OCI-LY7 (cell line): ENCODE data around the gene ZNF277. TPM values are rescaled to one million over a fixed set of nuclear protein-coding genes. Genes with fewer than 3 reads are reported as not detected.

Experiments
- BruUV-seq: library from RNA; stranded (reverse); fragments of 400-500 nt; replicated peaks from 2 replicates; lab custom pipeline; 2021; lab: Mats Ljungman, UMichigan
- CTCF ChIA-PET: fragments of 300-600 bp; sonication (Branson Sonifier 250); formaldehyde crosslinking; loops from one replicate; lab custom pipeline; 2022; ENCODE audit warnings: antibody characterized with exemption; ENCODE audit not compliant: unreplicated experiment; lab: Charles Lee
- POLR2A ChIA-PET: fragments of 300-600 bp; sonication (Branson Sonifier 250); formaldehyde crosslinking; loops from one replicate; lab custom pipeline; 2022; ENCODE audit warnings: antibody characterized with exemption; lab: Charles Lee
- DNase-seq: peaks from one replicate; pipeline ENCODE4 v3.0.0-alpha.2; 2015; ENCODE audit warnings: low spot score
- H2AFZ ChIP-seq: fragments of 200-600 bp; sonication (generic), shearing (Covaris generic); 2 replicates; pipeline ENCODE4 v1.6.1; 2014; ENCODE audit warnings: mild to moderate bottlenecking, antibody characterized with exemption, low read length, moderate library complexity
- H3K27ac ChIP-seq: fragments of 200-600 bp; sonication (generic); 2 replicates; pipeline ENCODE4 v1.5.1; 2014; ENCODE audit warnings: mixed run types, low read depth, mild to moderate bottlenecking, moderate library complexity, low read length, inconsistent platforms; ENCODE audit not compliant: poor library complexity, severe bottlenecking
- H3K36me3 ChIP-seq: fragments of 200-600 bp; sonication (generic); 2 replicates; pipeline ENCODE4 v1.6.1; 2014; ENCODE audit warnings: mild to moderate bottlenecking, antibody characterized with exemption, low read length, moderate library complexity, mixed read lengths; ENCODE audit not compliant: insufficient read depth
- H3K4me1 ChIP-seq: fragments of 200-600 bp; sonication (generic); 2 replicates; pipeline ENCODE4 v1.5.1; 2014; ENCODE audit warnings: mild to moderate bottlenecking, low read length; ENCODE audit not compliant: insufficient read depth, poor library complexity, severe bottlenecking
- H3K4me2 ChIP-seq: fragments of 200-600 bp; sonication (generic); 2 replicates; pipeline ENCODE4 v1.6.1; 2014; ENCODE audit warnings: mild to moderate bottlenecking, low read length
- H3K4me3 ChIP-seq: fragments of 200-600 bp; sonication (generic); 2 replicates; pipeline ENCODE4 v1.5.1; 2014; ENCODE audit warnings: mild to moderate bottlenecking, low read depth, low read length; ENCODE audit not compliant: poor library complexity, severe bottlenecking
- H3K79me2 ChIP-seq: fragments of 200-600 bp; sonication (generic); 2 replicates; pipeline ENCODE4 v1.6.1; 2016; ENCODE audit warnings: low read depth, mild to moderate bottlenecking, low read length, moderate library complexity, mixed read lengths; ENCODE audit not compliant: insufficient read depth
- H3K9me2 ChIP-seq: fragments of 200-600 bp; sonication (generic); 2 replicates; pipeline ENCODE4 v1.6.1; 2016; ENCODE audit warnings: mild to moderate bottlenecking, low read length, mixed read lengths; ENCODE audit not compliant: insufficient read depth
- H3K9me3 ChIP-seq: fragments of 200-600 bp; sonication (generic); 2 replicates; pipeline ENCODE4 v1.6.1; 2014; ENCODE audit warnings: mild to moderate bottlenecking, mixed run types, low read length, mixed read lengths
- H4K20me1 ChIP-seq: fragments of 200-600 bp; sonication (generic); 2 replicates; pipeline ENCODE4 v1.6.1; 2014; ENCODE audit warnings: mild to moderate bottlenecking, antibody characterized with exemption, low read length, moderate library complexity, mixed read lengths; ENCODE audit not compliant: insufficient read depth
- CTCF ChIP-seq: fragments of 200-600 bp; sonication (generic); conservative IDR thresholded peaks from 2 replicates; pipeline ENCODE4 v1.5.1; 2014; ENCODE audit warnings: mild to moderate bottlenecking, antibody characterized with exemption, low read length, moderate library complexity, mixed read lengths
- EZH2phosphoT487 ChIP-seq: fragments of 200-600 bp; sonication (generic); IDR thresholded peaks from 2 replicates; pipeline ENCODE4 v1.6.1; 2018; ENCODE audit warnings: low read depth, borderline replicate concordance, mild to moderate bottlenecking, mixed run types, antibody characterized with exemption, low read length, moderate library complexity, mixed read lengths
- intact Hi-C: fragments of 100-400 bp; cut with micrococcal nuclease; formaldehyde crosslinking; loops from one replicate; pipeline ENCODE4 v1.10.0; 2022; ENCODE audit not compliant: unreplicated experiment
- total RNA-seq, 2 experiments: library from RNA; depleted of rRNA in 1 of 2; stranded (reverse); fragments of >200 nt in 1 of 2; shearing (Covaris generic) in 1 of 2; gene quantifications; 2 replicates each; pipeline ENCODE4 v1.2.3, GENCODE V29; 2014 to 2022

ZNF277 gene
- total RNA-seq, 2 experiments from 2014 or later = 18.1 to 20.5 TPM

DNA sequence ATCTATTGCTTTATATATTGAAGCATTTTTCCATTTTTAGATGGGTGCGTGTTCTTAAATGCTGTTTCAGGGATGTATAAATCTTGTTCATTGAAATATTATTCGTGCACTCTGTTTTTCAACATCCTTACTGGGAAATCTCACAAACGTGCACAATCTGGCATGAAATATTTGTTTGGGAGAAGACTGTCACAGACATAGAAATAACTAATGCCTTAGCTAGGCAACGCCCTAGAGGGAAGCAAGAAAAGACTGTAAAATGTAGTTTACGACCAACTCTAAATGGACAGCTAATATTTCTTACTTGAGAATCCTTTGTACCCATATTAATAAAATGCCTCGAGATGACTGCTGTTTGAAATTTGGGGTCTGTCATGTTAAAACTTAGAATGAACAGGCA, 9.2 kb upstream of the ZNF277 start:
- Histone ChIP-seq H3K4me1 (no peaks in the 10 kb centered on the region), H3K36me3 (no peaks in the 10 kb centered on the region), H3K9me2 (no peaks in the 10 kb centered on the region), H3K79me2 (no peaks in the 10 kb centered on the region), H3K27ac (no peak overlapping the region), H2AFZ (no peak overlapping the region), H3K9me3 (no peaks in the 10 kb centered on the region), H4K20me1 (no peaks in the 10 kb centered on the region), H3K4me2 (no peak overlapping the region), H3K4me3 (no peak overlapping the region)
- intact Hi-C loops = no loop called here
- DNase-seq = no peak
- CTCF ChIA-PET = no interaction called here
- POLR2A ChIA-PET = interaction anchor here (0.5 kb wide), 1 partner anchor 148 kb away, joined by 3 read pairs; no protein-coding TSS in a partner anchor
- no TSS peak for BruUV-seq
- TF ChIP-seq CTCF = no peak
- TF ChIP-seq EZH2phosphoT487 = no peak

DNA sequence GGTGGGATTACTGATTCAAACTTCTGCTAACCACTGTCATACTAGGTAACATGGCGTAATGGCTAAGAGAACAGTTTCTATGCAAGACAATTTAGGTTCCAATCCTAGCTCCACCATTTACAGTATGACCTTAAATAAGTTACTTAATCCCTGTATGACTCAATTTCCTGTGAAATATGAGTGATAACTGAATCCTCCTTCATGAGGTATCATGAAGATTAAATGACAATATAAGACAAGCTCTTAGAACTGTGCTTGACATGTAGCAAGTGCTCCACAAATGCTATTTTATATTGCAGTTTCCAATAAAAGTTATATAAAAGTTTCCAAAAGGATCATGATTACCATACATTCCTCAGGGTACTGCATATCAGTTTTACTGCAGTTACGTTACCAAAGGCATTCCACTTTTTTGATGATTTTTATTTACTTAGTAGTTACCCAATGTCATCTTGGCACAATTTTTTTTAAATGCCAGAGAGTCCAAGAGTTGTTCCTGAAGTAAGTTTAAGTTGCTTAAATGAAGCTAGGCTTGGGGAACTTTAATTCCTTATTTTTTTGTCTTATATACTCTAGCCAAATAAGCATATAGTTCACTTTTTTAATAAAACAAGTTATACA, 7.3 kb upstream of the ZNF277 start:
- POLR2A ChIA-PET = interaction anchor here (0.6 kb wide), 1 partner anchor 55 kb away, joined by 4 read pairs; no protein-coding TSS in a partner anchor
- intact Hi-C loops = no loop called here

More for the DNA sequence above, 7.3 kb upstream of the ZNF277 start:
- CTCF ChIA-PET = no interaction called here
- Histone ChIP-seq H3K9me3 (no peaks in the 10 kb centered on the region), H2AFZ (no peak overlapping the region), H3K36me3 (no peaks in the 10 kb centered on the region), H3K4me1 (peaks cover 3% of the 10 kb centered on the region), H3K27ac (no peak overlapping the region), H4K20me1 (no peaks in the 10 kb centered on the region), H3K79me2 (no peaks in the 10 kb centered on the region), H3K4me3 (no peak overlapping the region), H3K9me2 (no peaks in the 10 kb centered on the region), H3K4me2 (no peak overlapping the region)
- TF ChIP-seq EZH2phosphoT487 (no peak), CTCF (no peak)
- BruUV-seq = no TSS peak
- DNase-seq = no peak
